Muscle of leg (tissue), 11 donors: ENCODE data around the gene ZXDC. TPM values are rescaled to one million over a fixed set of nuclear protein-coding genes. Genes with fewer than 3 reads are reported as not detected.

Experiments used
- DNase-seq: peaks from one replicate; pipeline ENCODE4 v3.0.0; 2013
- H3K27ac ChIP-seq: one replicate; pipeline ENCODE4 v1.5.1; 2013; ENCODE audit warnings: mild to moderate bottlenecking, low read length, control low read depth
- H3K27me3 ChIP-seq: one replicate; pipeline ENCODE4 v1.6.1; 2013; ENCODE audit warnings: low read length; ENCODE audit not compliant: control insufficient read depth, insufficient read depth
- H3K36me3 ChIP-seq: one replicate; pipeline ENCODE4 v1.6.1; 2013; ENCODE audit warnings: low read length; ENCODE audit not compliant: control insufficient read depth, insufficient read depth
- H3K4me1 ChIP-seq: one replicate; pipeline ENCODE4 v1.6.1; 2013; ENCODE audit warnings: low read length; ENCODE audit not compliant: control insufficient read depth, insufficient read depth
- H3K4me3 ChIP-seq: one replicate; pipeline ENCODE4 v1.5.1; 2013; ENCODE audit warnings: low read length, control low read depth
- H3K9me3 ChIP-seq: replicated peaks from 2 replicates; pipeline ENCODE4 v1.6.1; 2013; ENCODE audit warnings: low read depth, low read length; ENCODE audit not compliant: control insufficient read depth
- WGBS: methylation state at CpG from one replicate; pipeline ENCODE4 v1.1.5; 2013; ENCODE audit warnings: missing lambda C conversion rate; ENCODE audit not compliant: insufficient coverage; 5-methylcytosine and 5-hydroxymethylcytosine counted together
- polyA plus RNA-seq, 8 donors: library from polyadenylated mRNA; unstranded; fragments of 120-200 nt; gene quantifications; one replicate each; pipeline versions ENCODE4 v1.2.1 to v1.2.3, GENCODE V29; 2013; ENCODE audit warnings: inconsistent platforms in 1 of 8, low replicate concordance in 1 of 8; ENCODE audit not compliant: insufficient read length in 8 of 8, insufficient read depth in 1 of 8
- total RNA-seq: library from RNA; stranded (reverse); fragments of 120-200 nt; gene quantifications from one replicate; pipeline ENCODE4 v1.2.4, GENCODE V29; 2013

ZXDC gene
- total and polyA plus RNA-seq, 9 donors = 18.4 to 27.4 (median 22.2) TPM

DNA sequence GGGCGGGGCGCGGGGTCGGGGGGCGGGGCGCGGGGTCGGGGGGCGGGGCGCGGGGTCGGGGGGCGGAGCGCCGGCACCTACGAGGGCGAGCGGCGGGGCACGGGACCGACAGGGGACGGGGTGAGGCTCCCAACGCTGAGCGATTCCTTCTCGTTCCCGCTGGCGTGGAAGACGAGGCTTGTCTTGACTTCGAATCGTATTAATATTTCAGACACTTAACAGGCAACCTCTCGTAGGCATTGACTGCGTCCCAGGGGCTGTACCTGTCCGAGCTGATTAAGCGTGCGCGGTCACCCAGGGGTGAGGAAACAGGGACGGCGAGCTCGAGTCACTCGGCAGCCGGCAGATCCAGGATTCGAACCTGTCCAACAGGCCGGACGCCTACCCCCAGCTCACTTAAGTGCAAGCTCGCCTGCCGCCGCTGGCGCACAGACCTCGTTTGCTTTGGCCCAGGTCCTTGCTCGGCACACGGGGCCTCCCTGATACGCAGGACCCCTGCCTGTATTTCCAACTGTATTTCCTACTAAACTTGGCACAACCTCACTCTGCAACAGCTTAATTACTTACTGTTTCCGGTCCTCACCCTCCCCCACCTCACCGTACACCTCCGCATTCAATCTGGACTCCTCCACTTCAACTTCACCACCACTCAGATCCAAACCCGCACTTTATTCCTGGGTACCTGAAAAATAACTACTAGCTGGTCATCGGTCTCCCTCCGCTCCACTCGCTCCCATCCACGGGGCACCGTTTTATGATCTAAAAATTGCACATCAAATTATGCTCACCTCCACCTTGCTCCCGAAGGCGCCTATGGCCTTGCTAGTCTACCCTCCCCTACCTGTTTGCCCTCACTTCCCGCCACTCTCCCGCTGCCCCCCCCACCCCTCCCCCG lies 722 bp upstream of the ZXDC start:
- H3K9me3 ChIP-seq = no peaks in the 10 kb centered on the region
- 6% methylated on average over 54 of the region's 66 CpGs for WGBS
- H3K4me1 ChIP-seq = peaks cover 60% of the 10 kb centered on the region
- H3K36me3 ChIP-seq = peaks cover 11% of the 10 kb centered on the region
- no peaks in the 10 kb centered on the region for H3K27me3 ChIP-seq
- peak overlapping the region; percentile 57 for H3K4me3 ChIP-seq
- H3K27ac ChIP-seq = peak overlapping the region; percentile 88
- DNase-seq = peak; percentile 72

DNA sequence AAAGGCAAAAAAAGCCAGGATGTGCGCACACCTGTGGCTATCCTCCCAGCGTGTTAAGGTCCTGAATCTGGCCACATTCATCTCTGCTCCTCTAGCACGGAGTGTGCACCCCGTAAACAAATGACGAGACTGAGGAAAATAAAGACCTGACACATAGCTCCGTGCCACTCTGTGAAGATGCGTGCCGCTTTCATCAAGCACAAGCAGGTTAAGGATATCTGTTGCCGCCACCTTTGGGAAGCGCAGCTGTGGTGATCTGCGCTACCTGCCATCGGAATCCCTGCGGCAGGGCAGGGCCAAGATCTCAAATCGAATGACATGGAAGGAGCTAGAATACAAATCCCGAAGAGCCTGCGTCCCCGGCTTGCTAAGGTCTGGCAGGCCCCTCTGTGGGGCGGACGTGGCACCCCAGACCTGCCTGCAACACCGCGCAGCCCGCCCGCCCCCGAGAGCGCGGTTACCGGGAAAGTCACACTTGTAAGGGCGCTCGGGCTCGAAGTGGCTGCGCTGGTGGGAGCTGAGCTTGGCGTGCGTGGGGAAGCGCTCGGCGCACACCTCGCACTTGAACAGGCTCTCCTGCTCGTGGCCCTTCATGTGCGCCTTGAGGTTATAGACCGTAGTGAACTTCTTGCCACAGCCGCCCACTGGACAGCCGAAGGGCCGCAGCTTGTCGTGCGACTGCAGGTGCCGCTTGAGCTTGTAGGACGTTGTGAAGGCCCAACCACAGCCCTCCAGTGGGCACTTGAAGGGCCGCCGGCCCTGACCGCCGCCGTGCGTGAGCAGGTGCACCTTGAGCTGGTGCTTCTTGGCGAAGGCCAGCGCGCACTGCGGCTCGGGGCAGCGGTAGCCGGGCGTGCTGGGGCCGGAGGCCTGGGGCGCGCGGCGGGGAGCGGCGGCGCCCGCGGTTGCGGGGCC lies 936 bp downstream of the ZXDC start:
- H3K27ac ChIP-seq = peak overlapping the region; percentile 79
- no peaks in the 10 kb centered on the region for H3K9me3 ChIP-seq
- peak; percentile 60 for DNase-seq
- WGBS = 4% methylated on average over 72 of the region's 72 CpGs
- H3K4me1 ChIP-seq = peaks cover 43% of the 10 kb centered on the region
- peaks cover 26% of the 10 kb centered on the region for H3K36me3 ChIP-seq
- H3K27me3 ChIP-seq = no peaks in the 10 kb centered on the region
- peak overlapping the region; percentile 78 for H3K4me3 ChIP-seq

DNA sequence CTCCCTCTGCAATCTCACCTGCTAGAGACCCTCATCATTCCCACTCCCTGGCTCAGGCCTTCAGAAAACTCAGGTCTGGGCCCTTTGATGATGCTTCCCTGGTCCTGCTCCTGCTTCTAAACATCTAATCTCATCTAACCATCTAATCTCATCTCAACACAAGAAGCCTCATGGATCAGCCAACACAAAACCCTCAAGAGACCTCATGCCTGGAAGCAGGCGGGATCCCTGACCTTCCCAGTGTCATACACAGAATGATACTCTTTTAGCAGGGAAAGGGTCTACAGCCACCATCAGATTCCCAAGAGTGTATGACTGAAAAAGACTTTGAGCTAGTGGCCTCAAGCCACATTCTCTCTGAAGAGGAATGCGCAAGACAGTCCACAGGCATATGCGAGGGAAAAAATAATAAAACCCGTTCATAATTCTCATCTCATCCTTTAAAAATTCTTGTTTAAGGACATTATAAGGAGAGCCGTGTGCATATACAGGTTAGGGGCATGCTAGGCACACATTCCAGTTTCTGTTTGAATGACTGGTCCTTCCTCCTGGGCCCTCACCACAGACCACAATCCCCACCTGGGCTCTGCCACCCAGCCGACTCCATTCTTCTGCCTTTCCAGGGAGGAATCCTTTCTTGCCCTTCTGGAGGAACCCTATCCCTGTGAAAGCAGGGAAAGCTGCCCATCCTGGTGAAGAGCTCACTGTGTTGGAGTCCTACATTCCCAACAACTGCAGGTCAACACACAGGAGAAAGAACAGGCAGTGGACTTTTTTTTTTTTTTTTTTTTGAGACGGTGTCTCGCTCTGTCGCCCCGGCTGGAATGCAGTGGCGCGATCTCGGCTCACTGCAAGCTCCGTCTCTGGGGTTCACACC lies 2.2 kb downstream of the ZXDC start:
- peaks cover 38% of the 10 kb centered on the region for H3K4me1 ChIP-seq

DNA sequence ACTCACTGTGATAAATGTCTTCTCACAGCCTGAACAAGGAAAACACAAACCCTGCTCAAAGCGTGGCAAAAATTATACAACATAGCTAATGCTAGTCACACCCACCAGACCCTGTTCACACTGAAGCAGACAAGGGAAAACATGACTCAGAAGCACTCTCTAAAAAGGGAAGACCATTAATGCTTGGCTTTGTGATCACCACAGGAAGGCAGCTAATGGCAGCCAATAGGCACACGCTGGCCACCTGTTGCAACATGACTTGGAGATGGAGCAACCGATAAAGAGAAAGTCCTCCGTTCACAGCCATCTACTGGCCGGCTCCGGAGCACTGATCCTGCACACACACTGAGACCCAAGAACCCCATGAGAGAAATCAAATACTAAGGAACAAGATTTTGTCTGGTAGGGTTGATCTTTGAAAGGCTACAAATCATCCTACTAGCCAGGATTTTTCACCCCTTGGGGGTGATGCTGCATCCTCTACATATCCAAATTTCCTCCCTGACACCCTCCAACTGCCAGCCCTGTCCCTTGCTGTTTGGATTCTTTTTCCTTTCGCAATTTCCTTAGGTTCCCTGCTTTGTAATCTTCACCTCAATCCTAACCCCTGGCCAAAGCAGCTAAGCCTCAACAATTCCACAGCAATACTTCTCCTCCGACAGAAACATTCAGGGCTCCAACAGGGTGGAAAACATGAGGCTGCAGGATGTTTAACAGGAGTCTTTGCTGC lies 3.2 kb downstream of the ZXDC start:
- Histone ChIP-seq H3K36me3 (peaks cover 49% of the 10 kb centered on the region), H3K4me3 (no peak overlapping the region), H3K27ac (peak overlapping the region; percentile 47), H3K9me3 (no peaks in the 10 kb centered on the region), H3K27me3 (no peaks in the 10 kb centered on the region), H3K4me1 (peaks cover 38% of the 10 kb centered on the region)
- DNase-seq = peak; percentile 79
- 51% methylated on average over 2 of the region's 8 CpGs for WGBS

More for the DNA sequence above, 2.2 kb downstream of the ZXDC start:
- H3K4me3 ChIP-seq = peak overlapping the region; percentile 22
- H3K27ac ChIP-seq = no peak overlapping the region
- WGBS = 96% methylated on average over 5 of the region's 14 CpGs
- no peak for DNase-seq
- H3K36me3 ChIP-seq = peaks cover 38% of the 10 kb centered on the region
- H3K27me3 ChIP-seq = no peaks in the 10 kb centered on the region
- H3K9me3 ChIP-seq = no peaks in the 10 kb centered on the region

DNA sequence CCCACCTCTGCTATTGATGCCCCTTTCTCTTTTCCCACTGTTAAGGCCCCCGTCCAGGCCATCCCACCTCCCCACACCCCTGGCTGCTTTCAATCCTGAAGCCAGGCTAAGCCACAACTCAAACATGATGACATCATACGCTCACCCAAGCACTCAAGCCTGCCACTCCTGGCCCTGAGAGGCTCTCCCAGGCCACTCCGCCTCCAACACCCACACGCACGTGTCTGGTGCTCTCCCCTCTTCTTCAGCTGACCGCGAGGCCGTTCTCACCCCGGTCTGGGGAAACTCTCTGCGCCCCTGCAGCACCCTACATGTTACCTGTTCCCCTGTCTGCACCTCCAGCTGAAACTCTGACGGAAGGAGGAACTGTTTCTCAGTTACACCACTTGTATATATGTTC lies 6.2 kb downstream of the ZXDC start:
- Histone ChIP-seq H3K27ac (no peak overlapping the region), H3K9me3 (no peaks in the 10 kb centered on the region), H3K4me3 (no peak overlapping the region), H3K27me3 (no peaks in the 10 kb centered on the region), H3K4me1 (peaks cover 47% of the 10 kb centered on the region), H3K36me3 (peaks cover 78% of the 10 kb centered on the region)
- no peak for DNase-seq
- WGBS = 87% methylated on average over 5 of the region's 11 CpGs

DNA sequence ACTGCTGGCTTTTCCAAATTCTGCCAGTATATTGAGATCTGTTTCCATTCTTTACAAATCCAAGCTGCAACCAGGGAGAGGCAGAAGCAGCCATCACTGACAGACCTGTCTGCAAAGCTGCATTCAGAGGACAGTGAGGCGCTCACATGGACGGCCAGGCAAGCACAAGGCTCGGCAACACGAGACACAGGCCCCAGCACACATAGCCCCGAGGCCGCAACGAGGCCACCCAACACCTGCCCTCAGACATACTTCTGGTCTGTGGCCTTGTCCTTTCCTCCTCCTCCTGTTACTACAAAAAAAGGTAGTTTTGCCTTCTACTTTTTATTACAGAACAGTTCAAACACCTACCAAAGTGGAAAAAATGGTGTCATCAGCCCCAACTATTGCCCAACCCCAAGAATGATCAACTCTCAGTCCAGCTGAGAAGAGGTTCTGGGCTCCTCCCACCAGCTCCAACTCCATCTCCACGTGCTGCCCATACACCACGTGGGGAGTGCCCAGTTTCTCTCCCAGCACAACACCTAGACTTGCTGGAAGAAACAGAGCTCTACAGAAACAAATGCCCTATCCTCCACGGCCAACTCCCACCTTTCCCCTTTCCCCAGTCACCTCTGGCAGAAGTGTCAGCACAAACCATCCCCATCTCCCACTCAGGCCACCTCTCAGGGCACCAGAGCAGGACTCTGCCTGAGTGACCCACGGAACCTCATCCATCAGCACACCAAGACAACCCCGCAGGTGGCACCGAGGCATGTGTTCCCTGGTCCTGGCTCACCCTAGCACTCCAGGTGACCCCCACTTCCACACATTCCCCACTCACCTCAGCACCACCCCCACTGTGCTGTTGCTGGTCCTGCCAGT lies 7.4 kb downstream of the ZXDC start:
- DNase-seq = no peak
- H3K27me3 ChIP-seq = no peaks in the 10 kb centered on the region
- no peak overlapping the region for H3K4me3 ChIP-seq
- WGBS = 84% methylated on average over 13 of the region's 13 CpGs
- H3K36me3 ChIP-seq = peaks cover 79% of the 10 kb centered on the region
- H3K4me1 ChIP-seq = peaks cover 36% of the 10 kb centered on the region
- no peak overlapping the region for H3K27ac ChIP-seq
- H3K9me3 ChIP-seq = no peaks in the 10 kb centered on the region

DNA sequence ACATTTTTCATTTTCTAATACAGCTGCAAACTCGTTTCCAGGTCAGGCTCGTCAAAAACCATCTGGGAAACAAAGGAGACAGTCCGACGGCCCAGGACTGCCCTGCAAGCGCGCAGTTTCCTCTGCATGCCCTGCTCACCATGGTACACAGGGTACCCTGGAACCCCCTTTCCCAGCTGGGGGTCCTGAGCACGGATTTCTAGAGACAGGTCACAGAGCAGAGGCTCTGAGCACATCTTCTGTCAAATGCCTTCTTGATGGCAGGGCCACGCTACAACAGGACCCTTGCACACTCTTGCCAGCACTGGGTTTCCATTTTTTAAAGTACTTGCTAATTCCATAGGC lies 8.1 kb downstream of the ZXDC start:
- Histone ChIP-seq H3K27me3 (no peaks in the 10 kb centered on the region), H3K27ac (no peak overlapping the region), H3K36me3 (peaks cover 80% of the 10 kb centered on the region), H3K4me1 (peaks cover 33% of the 10 kb centered on the region), H3K9me3 (no peaks in the 10 kb centered on the region), H3K4me3 (no peak overlapping the region)
- 78% methylated on average over 7 of the region's 8 CpGs for WGBS
- DNase-seq = no peak

DNA sequence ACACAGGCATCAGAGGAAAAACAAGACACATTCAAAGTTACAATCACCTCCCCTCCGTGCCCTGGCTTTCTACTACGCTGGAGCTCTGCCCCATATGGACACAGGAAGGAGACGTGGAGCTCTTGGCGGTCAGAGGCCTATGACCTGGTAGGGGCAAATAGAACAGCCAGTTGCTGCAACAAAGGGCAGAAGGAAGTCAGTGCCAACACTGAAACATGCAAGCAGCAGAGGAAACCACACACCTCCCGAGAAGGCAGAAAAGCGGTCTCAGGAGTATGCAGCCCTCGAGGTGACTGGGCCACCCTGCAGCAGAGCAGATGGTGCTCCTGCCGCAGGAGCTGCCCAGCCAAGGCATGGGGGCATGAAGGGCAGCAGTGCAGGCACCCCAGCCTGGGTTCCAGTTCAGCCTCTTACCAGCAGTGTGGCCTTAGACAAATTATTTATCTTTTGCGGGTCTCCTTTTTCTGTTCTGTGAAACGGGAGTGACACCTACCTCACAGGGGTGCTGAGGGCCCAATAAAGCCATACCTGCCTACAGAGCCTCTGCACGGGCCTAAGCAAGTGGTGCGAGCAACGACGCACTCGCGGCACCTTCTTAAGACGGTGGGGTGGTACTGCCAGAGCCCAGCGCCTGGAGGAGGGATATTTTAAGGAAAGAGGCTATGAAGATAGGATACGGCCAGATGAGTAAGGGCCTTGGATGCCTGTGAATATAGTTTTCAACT lies 8.6 kb downstream of the ZXDC start:
- 75% methylated on average over 7 of the region's 19 CpGs for WGBS
- H3K9me3 ChIP-seq = no peaks in the 10 kb centered on the region
- H3K4me3 ChIP-seq = no peak overlapping the region
- no peak overlapping the region for H3K27ac ChIP-seq
- no peak for DNase-seq
- peaks cover 33% of the 10 kb centered on the region for H3K4me1 ChIP-seq
- peaks cover 85% of the 10 kb centered on the region for H3K36me3 ChIP-seq
- H3K27me3 ChIP-seq = no peaks in the 10 kb centered on the region
